ENCODE data around the gene TMEM271.

DNA sequence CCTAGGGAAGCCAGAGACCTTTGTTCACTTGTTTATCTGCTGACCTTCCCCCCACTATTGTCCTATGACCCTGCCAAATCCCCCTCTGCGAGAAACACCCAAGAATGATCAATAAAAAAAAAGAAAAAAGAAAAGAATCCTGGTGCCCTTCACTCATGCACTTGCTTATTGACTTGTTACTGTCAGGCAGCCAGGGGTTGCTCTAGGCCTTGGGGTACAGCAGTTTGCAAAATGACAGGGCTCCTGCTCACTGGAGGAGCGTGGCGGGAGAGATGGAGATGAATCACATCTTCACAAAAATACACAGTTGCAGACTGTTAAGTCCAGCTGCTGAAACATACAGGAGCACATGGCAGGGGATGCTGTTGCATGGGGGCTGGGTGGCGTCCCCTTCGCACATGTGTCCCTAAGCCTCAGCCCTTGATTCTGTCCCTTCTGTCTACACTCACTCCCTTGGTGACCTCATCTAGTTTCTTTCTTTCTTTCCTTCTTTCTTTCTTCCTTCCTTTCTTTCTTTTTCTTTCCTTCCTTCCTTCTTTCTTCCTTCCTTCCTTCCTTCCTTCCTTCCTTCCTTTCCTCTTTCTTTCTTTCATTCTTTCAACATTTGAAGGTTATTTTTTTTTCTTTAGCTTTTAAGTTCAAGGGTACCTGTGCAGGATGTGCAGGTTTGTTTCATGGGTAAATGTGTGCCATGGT is 16.9 kb upstream of the TMEM271 start:
- TF ChIP-seq, protein P1, sequence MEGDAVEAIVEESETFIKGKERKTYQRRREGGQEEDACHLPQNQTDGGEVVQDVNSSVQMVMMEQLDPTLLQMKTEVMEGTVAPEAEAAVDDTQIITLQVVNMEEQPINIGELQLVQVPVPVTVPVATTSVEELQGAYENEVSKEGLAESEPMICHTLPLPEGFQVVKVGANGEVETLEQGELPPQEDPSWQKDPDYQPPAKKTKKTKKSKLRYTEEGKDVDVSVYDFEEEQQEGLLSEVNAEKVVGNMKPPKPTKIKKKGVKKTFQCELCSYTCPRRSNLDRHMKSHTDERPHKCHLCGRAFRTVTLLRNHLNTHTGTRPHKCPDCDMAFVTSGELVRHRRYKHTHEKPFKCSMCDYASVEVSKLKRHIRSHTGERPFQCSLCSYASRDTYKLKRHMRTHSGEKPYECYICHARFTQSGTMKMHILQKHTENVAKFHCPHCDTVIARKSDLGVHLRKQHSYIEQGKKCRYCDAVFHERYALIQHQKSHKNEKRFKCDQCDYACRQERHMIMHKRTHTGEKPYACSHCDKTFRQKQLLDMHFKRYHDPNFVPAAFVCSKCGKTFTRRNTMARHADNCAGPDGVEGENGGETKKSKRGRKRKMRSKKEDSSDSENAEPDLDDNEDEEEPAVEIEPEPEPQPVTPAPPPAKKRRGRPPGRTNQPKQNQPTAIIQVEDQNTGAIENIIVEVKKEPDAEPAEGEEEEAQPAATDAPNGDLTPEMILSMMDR (IDR thresholded peaks at IDR 0.05) = no peak
- no peak for TF ChIP-seq POLR2A (IDR thresholded peaks at IDR 0.05)
